HL-60 (cell line): ENCODE measurements around the gene PITPNM3.

Experiments
- GABPA ChIP-seq: IDR thresholded peaks from 2 replicates; pipeline ENCODE4 v1.6.1; 2012; ENCODE audit warnings: low read depth
- POLR2AphosphoS5 ChIP-seq: IDR thresholded peaks from 2 replicates; pipeline ENCODE4 v1.6.1; 2012; ENCODE audit warnings: low read depth
- SPI1 ChIP-seq: IDR thresholded peaks from 2 replicates; pipeline ENCODE4 v1.6.1; 2012; ENCODE audit warnings: low read depth, mild to moderate bottlenecking, borderline replicate concordance
- TF ChIP-seq, protein P1 (sequence below): IDR thresholded peaks from one replicate; pipeline ENCODE4 v1.5.1; 2011; ENCODE audit warnings: low read length, control low read depth, inconsistent platforms; ENCODE audit not compliant: insufficient read depth
- TF ChIP-seq, protein P2 (sequence below): IDR thresholded peaks from 2 replicates; pipeline ENCODE4 v1.6.1; 2012; ENCODE audit warnings: low read depth; ENCODE audit not compliant: insufficient replicate concordance

DNA sequence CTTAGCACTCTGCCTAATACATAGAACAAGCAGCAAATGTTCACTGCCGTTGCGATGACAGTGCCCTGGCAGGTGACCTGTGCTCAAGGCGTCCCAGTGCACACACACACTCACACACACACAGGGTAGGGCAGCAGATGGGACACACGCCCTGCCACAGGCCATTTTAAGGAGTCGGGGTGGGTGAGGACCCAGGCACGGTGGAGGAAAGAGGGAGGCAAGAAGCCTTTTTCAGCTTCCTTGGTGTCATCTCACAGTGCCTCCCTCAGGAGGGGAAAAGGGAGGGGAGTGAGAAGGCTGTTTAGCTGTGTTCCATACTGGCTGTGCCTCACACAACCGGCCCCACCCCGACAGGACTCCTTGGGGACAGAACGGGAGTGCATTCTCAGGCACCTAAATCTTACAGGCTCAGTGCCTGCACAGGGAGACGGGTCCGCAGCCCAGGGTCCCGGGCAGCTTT is 1.5 kb downstream of the PITPNM3 start:
- TF ChIP-seq, protein P1, sequence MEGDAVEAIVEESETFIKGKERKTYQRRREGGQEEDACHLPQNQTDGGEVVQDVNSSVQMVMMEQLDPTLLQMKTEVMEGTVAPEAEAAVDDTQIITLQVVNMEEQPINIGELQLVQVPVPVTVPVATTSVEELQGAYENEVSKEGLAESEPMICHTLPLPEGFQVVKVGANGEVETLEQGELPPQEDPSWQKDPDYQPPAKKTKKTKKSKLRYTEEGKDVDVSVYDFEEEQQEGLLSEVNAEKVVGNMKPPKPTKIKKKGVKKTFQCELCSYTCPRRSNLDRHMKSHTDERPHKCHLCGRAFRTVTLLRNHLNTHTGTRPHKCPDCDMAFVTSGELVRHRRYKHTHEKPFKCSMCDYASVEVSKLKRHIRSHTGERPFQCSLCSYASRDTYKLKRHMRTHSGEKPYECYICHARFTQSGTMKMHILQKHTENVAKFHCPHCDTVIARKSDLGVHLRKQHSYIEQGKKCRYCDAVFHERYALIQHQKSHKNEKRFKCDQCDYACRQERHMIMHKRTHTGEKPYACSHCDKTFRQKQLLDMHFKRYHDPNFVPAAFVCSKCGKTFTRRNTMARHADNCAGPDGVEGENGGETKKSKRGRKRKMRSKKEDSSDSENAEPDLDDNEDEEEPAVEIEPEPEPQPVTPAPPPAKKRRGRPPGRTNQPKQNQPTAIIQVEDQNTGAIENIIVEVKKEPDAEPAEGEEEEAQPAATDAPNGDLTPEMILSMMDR, result no peak
- TF ChIP-seq POLR2AphosphoS5, result no peak
- no peak for TF ChIP-seq GABPA
- TF ChIP-seq, protein P2, sequence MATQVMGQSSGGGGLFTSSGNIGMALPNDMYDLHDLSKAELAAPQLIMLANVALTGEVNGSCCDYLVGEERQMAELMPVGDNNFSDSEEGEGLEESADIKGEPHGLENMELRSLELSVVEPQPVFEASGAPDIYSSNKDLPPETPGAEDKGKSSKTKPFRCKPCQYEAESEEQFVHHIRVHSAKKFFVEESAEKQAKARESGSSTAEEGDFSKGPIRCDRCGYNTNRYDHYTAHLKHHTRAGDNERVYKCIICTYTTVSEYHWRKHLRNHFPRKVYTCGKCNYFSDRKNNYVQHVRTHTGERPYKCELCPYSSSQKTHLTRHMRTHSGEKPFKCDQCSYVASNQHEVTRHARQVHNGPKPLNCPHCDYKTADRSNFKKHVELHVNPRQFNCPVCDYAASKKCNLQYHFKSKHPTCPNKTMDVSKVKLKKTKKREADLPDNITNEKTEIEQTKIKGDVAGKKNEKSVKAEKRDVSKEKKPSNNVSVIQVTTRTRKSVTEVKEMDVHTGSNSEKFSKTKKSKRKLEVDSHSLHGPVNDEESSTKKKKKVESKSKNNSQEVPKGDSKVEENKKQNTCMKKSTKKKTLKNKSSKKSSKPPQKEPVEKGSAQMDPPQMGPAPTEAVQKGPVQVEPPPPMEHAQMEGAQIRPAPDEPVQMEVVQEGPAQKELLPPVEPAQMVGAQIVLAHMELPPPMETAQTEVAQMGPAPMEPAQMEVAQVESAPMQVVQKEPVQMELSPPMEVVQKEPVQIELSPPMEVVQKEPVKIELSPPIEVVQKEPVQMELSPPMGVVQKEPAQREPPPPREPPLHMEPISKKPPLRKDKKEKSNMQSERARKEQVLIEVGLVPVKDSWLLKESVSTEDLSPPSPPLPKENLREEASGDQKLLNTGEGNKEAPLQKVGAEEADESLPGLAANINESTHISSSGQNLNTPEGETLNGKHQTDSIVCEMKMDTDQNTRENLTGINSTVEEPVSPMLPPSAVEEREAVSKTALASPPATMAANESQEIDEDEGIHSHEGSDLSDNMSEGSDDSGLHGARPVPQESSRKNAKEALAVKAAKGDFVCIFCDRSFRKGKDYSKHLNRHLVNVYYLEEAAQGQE, result no peak
- no peak for TF ChIP-seq SPI1
